Measurements from ENCODE around the gene BICDL1.

GRCh38 chr12:119996417-119996816, 7.4 kb downstream of the BICDL1 start:
- no peak for TF ChIP-seq POLR2AphosphoS5 (IDR thresholded peaks at IDR 0.05; ENCODE audit: insufficient read depth, low read depth, low read length)
- TF ChIP-seq POLR2A (IDR thresholded peaks at IDR 0.05; ENCODE audit: low read depth, low read length): no peak
- TF ChIP-seq, protein P1, sequence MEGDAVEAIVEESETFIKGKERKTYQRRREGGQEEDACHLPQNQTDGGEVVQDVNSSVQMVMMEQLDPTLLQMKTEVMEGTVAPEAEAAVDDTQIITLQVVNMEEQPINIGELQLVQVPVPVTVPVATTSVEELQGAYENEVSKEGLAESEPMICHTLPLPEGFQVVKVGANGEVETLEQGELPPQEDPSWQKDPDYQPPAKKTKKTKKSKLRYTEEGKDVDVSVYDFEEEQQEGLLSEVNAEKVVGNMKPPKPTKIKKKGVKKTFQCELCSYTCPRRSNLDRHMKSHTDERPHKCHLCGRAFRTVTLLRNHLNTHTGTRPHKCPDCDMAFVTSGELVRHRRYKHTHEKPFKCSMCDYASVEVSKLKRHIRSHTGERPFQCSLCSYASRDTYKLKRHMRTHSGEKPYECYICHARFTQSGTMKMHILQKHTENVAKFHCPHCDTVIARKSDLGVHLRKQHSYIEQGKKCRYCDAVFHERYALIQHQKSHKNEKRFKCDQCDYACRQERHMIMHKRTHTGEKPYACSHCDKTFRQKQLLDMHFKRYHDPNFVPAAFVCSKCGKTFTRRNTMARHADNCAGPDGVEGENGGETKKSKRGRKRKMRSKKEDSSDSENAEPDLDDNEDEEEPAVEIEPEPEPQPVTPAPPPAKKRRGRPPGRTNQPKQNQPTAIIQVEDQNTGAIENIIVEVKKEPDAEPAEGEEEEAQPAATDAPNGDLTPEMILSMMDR (IDR thresholded peaks at IDR 0.05; ENCODE audit: extremely low read depth in 1 of 2, insufficient read depth in 1 of 2, low read depth in 1 of 2, low read length in 2 of 2): no peak
- no peak for TF ChIP-seq EZH2 (IDR thresholded peaks at IDR 0.05; ENCODE audit: borderline replicate concordance, low read depth, low read length, severe bottlenecking)
- TF ChIP-seq, protein P2, sequence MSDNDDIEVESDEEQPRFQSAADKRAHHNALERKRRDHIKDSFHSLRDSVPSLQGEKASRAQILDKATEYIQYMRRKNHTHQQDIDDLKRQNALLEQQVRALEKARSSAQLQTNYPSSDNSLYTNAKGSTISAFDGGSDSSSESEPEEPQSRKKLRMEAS (IDR thresholded peaks at IDR 0.05; ENCODE audit: insufficient read depth, insufficient read length): no peak
- no peak for TF ChIP-seq MYC (IDR thresholded peaks at IDR 0.05; ENCODE audit: low read depth, low read length)
- no peak for TF ChIP-seq JUN (IDR thresholded peaks at IDR 0.05; ENCODE audit: borderline replicate concordance, insufficient read depth, insufficient read length, low read depth)

Measured in endothelial cell of umbilical vein (primary cell).